T-helper 22 cell (primary cell): ENCODE results near the gene ZBTB4.
"Not testable (repeated sequence)": the region's sequence is repeated elsewhere in the genome, so short reads cannot be mapped to it uniquely, and the experiment has no call there.

Experiments
- DNase-seq: peaks from one replicate; pipeline ENCODE4 v3.0.0-alpha.2; 2020; ENCODE audit warnings: low read depth

ZBTB4 gene

DNA sequence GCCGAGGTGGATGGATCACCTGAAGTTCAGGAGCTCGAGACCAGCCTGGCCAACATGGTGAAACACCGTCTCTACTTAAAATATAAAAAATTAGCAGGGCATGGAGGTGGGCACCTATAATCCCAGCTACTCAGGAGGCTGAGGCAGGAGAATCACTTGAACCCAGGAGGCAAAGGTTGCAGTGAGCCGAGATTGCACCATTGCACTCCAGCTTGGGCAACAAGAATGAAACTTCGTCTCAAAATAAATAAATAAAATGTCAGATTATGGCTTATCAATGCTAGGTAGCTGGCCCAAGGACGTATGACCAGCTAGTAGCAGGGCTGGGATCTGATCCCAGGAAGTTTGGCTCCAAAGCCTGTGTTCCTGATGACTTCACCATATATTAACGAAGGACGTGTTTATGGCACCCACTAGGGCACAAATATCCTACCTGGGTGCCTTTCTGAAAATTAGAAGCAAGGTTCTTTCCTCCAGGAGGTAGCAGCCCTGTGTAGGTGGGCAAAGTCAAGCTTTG is 8.9 kb downstream of the ZBTB4 start:
- not testable (repeated sequence) for DNase-seq

DNA sequence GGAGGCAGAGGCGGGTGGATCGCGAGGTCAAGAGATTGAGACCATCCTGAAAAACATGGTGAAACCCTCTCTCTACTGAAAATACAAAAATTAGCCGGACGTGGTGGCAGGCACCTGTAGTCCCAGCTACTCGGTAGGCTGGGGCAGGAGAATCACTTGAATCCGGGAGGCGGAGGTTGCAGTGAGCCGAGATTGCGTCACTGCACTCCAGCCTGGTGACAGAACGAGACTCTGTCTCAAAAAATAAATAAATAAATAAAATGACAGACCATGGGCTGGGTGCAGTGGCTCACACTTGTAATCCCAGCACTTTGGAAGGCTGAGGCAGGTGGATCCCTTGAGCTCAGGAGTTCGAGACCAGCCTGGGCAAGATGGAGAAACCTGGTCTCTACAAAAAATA is 9.6 kb downstream of the ZBTB4 start:
- not testable (repeated sequence) for DNase-seq

GRCh38 chr17:7468804-7469389 is 10.5 kb downstream of the ZBTB4 start:
- no peak for DNase-seq

- no peak for DNase-seq
Measured at GRCh38 chr17:7468290-7468689, 11.1 kb downstream of the ZBTB4 start.

DNA sequence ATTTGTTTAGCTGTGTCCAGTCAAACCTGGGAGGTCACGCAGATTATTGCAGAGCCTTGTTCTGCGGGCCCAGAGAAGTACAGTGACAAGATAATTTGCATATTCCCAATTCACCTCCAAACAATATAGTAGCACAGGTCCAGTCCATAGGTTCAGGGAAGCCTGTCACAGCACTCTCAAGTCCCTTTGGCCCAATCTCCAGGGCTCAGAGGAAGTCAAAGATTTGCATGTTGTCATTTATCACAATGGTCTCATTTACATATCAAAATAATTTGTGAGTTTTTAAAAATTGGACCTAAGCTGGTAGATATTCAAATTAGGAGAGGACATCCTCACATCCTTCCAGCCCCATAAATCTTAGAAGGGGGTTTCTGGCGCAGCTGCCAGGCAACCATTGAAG is 11.9 kb downstream of the ZBTB4 start:
- no peak for DNase-seq

DNA sequence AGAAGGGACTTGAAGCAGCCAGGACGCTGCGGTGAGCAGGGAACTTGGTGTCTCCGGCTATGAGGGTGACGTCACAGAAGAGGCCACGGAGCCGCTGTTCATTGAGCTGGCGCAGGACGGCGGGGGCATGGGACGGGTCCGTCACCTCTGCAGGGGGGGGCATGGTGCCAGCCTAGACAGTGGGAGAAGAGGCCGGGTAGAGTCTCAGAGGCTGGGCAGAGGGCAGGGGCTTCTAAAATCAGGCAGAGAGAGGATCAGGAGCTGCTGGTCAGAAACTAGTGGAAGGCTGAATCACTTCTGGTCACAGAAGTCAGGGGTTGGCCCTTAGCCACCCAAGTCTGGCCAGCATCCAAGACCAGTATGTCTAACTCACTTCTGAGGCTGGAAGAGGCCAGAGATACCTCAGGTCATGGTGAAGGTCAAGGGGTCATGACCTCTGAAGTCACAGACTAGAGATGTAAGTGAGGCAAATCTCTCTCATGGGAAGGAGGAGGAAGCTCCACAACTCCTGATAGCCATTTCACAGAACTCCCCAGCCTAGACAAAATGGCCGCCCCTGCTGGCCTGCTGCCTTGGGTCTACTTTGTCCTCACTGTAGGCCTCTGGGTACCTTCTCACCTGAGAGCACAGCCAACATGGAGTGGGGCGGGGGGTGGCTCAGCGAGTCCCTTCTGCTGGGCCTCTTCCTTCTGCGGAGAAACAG is 12.6 kb downstream of the ZBTB4 start:
- DNase-seq = no peak

GRCh38 chr17:7466318-7466638 is 13.2 kb downstream of the ZBTB4 start:
- DNase-seq = no peak

DNA sequence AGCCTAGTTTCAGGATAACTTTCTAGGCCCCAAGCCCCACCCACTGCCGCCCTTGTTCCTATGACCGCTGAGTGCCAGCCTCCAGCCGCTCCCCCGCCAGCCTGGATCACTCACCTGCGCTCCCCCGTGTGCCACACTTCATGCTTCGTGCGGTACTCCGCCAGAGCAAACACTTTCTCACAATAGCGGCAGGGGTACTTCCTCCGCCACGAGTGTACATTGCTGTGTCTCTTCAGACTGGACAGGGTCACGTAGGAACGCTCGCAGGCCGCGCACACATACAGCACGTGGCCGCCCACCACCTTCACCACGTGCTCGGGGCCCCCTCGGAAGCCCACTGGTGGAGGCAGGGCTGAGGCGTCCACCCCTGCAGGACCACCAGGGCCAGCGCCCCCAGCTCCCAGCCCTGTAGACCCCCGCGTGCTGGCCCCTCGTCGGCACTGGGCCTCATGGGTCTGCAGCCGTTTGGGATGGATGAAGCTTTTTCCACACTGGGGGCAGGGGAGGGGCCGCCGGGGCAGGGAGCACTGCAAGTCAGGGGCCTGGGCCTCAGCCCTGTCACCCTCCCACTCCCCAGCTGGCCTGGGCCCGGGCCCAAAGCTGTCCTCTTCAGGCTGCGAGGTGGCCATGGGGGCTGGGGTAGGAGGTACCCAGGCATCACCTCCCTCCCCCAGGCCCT is 13.7 kb downstream of the ZBTB4 start:
- no peak for DNase-seq

DNA sequence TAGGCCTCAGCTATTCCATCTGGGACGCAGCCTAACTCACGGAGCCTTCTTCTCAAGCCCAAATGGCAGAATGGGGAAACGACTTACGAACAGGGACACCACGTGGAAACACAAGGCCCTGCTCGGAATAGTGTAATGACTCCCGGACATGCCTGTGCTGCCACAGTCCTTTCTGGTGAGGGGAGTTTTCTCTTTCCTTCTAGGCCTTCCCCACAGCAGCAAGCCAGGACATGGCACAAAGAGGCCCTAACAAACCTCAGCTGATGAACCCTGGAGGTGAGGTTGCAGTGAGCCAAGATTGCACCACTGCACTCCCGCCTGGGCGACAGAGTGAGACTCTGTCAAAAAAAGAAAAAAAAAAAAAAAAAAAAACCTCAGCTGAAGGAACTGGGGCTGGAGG is 15.3 kb downstream of the ZBTB4 start:
- no peak for DNase-seq

- DNase-seq = no peak
Measured at GRCh38 chr17:7463372-7463846, 16.0 kb downstream of the ZBTB4 start.

DNA sequence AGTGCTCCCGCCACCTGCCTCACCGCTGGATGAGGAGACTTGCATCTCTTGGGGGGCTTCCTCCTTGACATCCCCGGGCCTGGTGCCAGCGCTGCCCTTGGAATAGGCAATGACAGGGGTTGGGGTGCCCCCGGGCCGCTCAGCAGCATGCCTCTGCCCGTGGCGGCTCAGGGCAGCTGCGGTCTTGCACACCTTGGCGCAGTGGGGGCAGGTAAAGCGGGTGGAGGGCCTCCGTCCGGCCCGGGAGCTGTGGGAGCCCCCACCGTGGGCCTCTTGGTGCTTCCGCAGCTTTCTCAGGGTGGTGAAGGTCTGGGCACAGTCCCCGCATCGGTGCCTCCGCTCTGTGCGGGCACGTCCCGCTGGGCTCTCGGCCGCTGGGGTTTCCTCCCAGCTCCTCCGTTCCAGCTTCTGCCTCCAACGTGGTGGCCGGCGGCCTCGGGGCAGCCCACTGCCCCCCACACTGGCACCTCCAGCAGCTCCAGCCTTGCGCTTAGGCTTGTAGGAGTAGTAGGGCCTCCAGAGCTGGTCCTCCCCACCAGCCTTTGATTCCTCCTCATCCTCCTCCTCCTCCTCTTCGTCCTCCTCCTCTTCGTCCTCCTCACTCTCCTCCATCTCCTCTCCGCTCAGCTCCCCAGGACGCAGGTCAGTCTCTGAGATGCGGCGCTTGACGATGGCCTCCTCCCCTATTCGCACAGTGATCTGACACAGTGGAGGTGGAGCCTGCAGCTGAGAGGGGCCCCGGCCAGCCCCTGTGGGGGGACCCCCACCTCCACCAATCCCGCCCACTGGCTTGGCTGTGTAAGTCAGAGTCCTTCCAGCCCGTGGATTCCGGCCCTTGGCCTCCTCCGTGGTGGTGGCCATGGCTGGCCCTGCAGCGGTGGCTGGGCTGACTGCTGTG is 16.7 kb downstream of the ZBTB4 start:
- no peak for DNase-seq

DNA sequence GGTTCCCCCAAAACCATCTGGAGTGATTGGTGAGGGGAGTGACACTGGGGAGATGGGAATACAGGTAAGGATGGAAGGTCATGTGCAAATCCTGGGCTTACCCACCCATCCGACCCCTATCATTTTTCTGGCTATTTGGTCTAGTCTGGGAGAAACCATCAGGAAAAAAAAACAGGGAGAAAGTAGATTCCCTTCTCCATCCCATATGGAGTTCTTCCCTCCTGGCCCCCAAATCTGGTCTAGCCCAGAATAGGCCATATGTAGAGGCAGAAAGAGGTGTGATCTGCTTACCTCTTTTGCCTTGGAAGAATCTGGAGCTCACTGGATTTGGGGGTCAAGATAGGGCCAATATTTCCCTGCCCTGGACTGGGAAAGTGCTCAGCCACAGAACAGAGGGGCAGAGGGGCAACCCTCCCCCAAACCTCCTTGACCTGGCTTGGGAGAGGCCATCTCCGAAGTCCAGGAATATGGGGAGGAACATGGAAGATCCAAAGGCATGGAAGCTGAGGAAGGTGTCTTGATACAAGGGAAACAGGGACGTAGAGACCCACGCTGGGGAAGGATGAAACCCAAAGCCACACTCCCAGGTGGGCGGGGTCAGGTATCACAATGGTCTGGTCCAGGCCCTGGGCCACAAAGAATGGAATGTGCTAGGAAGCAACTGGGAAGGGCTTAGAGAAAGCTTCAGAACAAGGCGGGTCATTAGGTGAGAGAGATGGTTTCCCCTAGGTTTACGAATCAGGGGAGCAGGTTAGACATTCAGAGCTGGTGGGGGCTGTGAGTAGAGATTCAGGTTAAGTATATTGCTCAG is 18.4 kb downstream of the ZBTB4 start:
- DNase-seq = no peak

GRCh38 chr17:7459961-7460545 is 19.4 kb downstream of the ZBTB4 start:
- DNase-seq = no peak

DNA sequence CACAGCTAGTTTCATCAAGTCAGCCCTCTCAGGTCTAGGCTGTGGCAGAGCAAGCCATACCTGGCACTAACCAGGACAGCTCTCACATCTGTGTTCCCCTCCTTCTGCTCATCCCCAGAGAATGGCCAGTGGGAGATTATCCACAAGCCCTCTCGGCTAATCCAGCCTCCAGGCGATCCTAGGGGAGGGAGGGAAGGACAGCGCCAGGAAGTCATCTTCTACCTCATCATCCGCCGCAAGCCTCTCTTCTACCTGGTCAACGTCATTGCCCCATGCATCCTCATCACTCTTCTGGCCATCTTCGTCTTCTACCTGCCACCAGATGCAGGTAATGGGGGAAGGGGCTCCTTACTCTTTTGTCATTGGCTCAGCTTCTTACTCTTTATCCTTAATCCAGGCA is 31.0 kb downstream of the ZBTB4 start:
- no peak for DNase-seq

- no peak for DNase-seq
Measured at GRCh38 chr17:7445619-7445968, 33.8 kb downstream of the ZBTB4 start.

- no peak for DNase-seq
Measured at GRCh38 chr17:7444682-7445618, 34.5 kb downstream of the ZBTB4 start, which contains the start of gene CHRNB1. Gene CHRNB1 (plus strand): TSS chr17:7445061. CDS start chr17:7445128, 67 bp downstream.

DNA sequence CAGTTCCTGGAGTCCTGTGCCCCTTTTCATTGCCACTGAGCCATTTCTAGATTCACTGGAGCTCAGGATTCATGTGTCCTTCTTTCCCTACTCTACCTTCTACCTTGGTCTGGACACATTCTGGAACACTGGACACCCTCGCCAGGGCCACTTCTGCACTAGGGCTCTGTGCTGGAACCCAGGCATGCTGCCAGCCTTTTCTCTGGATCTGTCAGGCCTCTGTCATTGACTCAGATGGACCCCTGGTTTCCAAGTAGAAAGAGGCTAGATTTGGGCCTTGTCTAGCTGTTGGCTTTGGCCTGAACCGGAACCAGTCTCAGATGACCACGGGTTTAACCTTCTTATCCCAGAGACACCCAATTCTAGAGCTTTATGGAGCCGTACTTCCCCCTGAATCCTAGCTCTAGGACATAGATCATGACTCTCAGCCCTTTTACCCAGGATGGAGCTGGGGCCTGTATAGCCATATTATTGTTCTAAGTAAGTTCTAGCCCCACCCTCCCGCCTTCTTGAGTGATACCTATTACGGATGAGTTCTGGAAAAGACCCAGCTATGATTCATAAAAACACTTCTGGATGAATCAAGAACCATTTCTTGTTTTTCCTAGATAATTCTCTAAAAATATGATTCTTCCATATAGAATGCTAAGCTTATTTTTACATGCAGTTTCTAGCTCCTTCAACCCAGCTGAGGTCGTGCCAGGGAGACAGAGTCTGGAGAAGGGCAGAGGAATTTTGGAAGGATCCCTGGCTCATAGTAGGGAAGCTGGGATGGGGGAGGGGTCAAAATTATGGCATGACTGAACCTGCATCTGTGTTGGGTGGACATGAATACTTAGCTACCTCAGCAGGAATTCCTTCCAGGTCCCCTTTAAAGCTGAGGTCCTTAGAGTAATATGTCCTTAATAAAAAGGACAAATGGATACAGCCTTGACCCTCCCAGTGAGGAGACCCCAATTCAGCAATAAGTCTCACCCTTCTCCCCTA is 35.6 kb downstream of the ZBTB4 start:
- DNase-seq = no peak

GRCh38 chr17:7442142-7442541 is 37.3 kb downstream of the ZBTB4 start:
- no peak for DNase-seq

- no peak for DNase-seq
Measured at GRCh38 chr17:7441266-7441665, 38.2 kb downstream of the ZBTB4 start.
